GM12878 (cell line): ENCODE data around the gene DNAJA2. TPM values are rescaled to one million over a fixed set of nuclear protein-coding genes. Genes with fewer than 3 reads are reported as not detected.

ENCODE experiments used
- ATAC-seq: fragments of 200-7000 bp; cut with Tn5 transposase; 3 replicates; pipeline ENCODE4 v1.9.1; 2020; ENCODE audit warnings: mild to moderate bottlenecking, moderate library complexity
- BruUV-seq: library from RNA; stranded (reverse); fragments of 400-500 nt; replicated peaks from 2 replicates; lab custom pipeline; 2021; lab: Mats Ljungman, UMichigan
- CTCF ChIA-PET: fragments of 300-600 bp; sonication (Branson Sonifier 250); formaldehyde crosslinking; extraction: SDS; loops from one replicate; lab custom pipeline; 2021; ENCODE audit warnings: inconsistent platforms; lab: Yijun Ruan, JAX
- POLR2A ChIA-PET: fragments of 350-600 bp; formaldehyde crosslinking; extraction: SDS; loops from one replicate; lab custom pipeline; 2021; ENCODE audit warnings: inconsistent platforms; lab: Charles Lee
- RAD21 ChIA-PET: fragments of 300-600 bp; sonication (Branson Sonifier 250); formaldehyde crosslinking; loops from one replicate; lab custom pipeline; 2023; ENCODE audit warnings: antibody characterized with exemption; ENCODE audit not compliant: unreplicated experiment; lab: Charles Lee
- SMC1A ChIA-PET: fragments of 300-600 bp; sonication (Branson Sonifier 250); formaldehyde crosslinking; loops from one replicate; lab custom pipeline; 2023; ENCODE audit not compliant: unreplicated experiment, uncharacterized antibody; lab: Charles Lee
- DNase-seq: peaks from one replicate; pipeline ENCODE4 v3.0.0-alpha.2; 2011; ENCODE audit warnings: low read depth, low spot score
- FAIRE-seq: peaks from 3 replicates; lab custom pipeline; 2011; peaks lifted over from hg19 to GRCh38; lab: Jason Lieb, UNC
- H2AFZ ChIP-seq: 2 replicates; pipeline ENCODE4 v1.6.0; 2011; ENCODE audit warnings: low read depth, low read length, control low read depth; ENCODE audit not compliant: control insufficient read depth
- H3K27ac ChIP-seq: 2 replicates; pipeline ENCODE4 v1.5.1; 2011; ENCODE audit warnings: control low read depth; ENCODE audit not compliant: control insufficient read depth, insufficient read depth
- H3K27me3 ChIP-seq, 2 experiments: replicated peaks in 1 of 2; 2 replicates each; pipeline versions ENCODE4 v1.6.0 to v1.6.1; 2011; ENCODE audit warnings: low read length in 1 of 2; ENCODE audit not compliant: control insufficient read depth in 2 of 2, insufficient read depth in 2 of 2
- H3K36me3 ChIP-seq, 2 experiments: 2 replicates each; pipeline ENCODE4 v1.5.1; 2011; ENCODE audit warnings: low read length in 1 of 2; ENCODE audit not compliant: control insufficient read depth in 2 of 2, insufficient read depth in 2 of 2
- H3K4me1 ChIP-seq: 2 replicates; pipeline ENCODE4 v1.6.1; 2011; ENCODE audit warnings: mild to moderate bottlenecking, low read length, moderate library complexity, mixed read lengths; ENCODE audit not compliant: control insufficient read depth, insufficient read depth
- H3K4me2 ChIP-seq: 2 replicates; pipeline ENCODE4 v1.6.0; 2011; ENCODE audit warnings: control low read depth; ENCODE audit not compliant: control insufficient read depth, insufficient read depth
- H3K4me3 ChIP-seq: fragments of 200-600 bp; sonication (generic); 2 replicates; pipeline ENCODE4 v1.5.1; 2016
- H3K79me2 ChIP-seq: 2 replicates; pipeline ENCODE4 v1.6.0; 2011; ENCODE audit warnings: low read length; ENCODE audit not compliant: control insufficient read depth, insufficient read depth
- H3K9ac ChIP-seq: 2 replicates; pipeline ENCODE4 v1.8.0; 2011; ENCODE audit warnings: low read length, control low read depth, mixed read lengths; ENCODE audit not compliant: control insufficient read depth, insufficient read depth
- H3K9me3 ChIP-seq: replicated peaks from 3 replicates; pipeline ENCODE4 v1.5.1; 2011; ENCODE audit warnings: mild to moderate bottlenecking, low read length; ENCODE audit not compliant: control insufficient read depth, insufficient read depth
- H4K20me1 ChIP-seq: 2 replicates; pipeline ENCODE4 v1.6.0; 2011; ENCODE audit not compliant: control insufficient read depth, insufficient read depth
- ASH2L ChIP-seq: fragments of 300-600, 200-600 bp; sonication (generic); IDR thresholded peaks from 2 replicates; pipeline ENCODE4 v1.6.1; 2017; ENCODE audit warnings: low read depth, mild to moderate bottlenecking, borderline replicate concordance
- ATF2 ChIP-seq: IDR thresholded peaks from 2 replicates; pipeline ENCODE4 v1.6.1; 2012; ENCODE audit warnings: low read length, inconsistent platforms
- CBX5 ChIP-seq: sonication (generic); IDR thresholded peaks from 2 replicates; pipeline ENCODE4 v1.6.1; 2016; ENCODE audit warnings: low read depth, moderate library complexity, mild to moderate bottlenecking, inconsistent platforms
- CUX1 ChIP-seq: IDR thresholded peaks from 2 replicates; pipeline ENCODE4 v1.6.1; 2012; ENCODE audit warnings: improper control_type of control experiment, low read depth, low read length; ENCODE audit not compliant: insufficient replicate concordance
- FOS ChIP-seq: IDR thresholded peaks from 3 replicates; pipeline ENCODE4 v1.6.1; 2011; ENCODE audit warnings: borderline replicate concordance; ENCODE audit not compliant: insufficient read length; ENCODE audit errors: extremely low read depth
- NBN ChIP-seq: fragments of 450-650 bp; IDR thresholded peaks from 2 replicates; pipeline ENCODE4 v1.6.1; 2016
- RAD21 ChIP-seq: IDR thresholded peaks from 2 replicates; pipeline ENCODE4 v1.6.1; 2011; ENCODE audit warnings: mild to moderate bottlenecking, low read depth, low read length, moderate library complexity; ENCODE audit not compliant: insufficient read depth
- SMAD1 ChIP-seq: fragments of 450-650 bp; IDR thresholded peaks from 2 replicates; pipeline ENCODE4 v1.6.1; 2018; ENCODE audit warnings: mild to moderate bottlenecking, low read depth; ENCODE audit not compliant: partially characterized antibody
- SREBF1 ChIP-seq: IDR thresholded peaks from 2 replicates; pipeline ENCODE4 v1.6.1; 2012; ENCODE audit warnings: mild to moderate bottlenecking, low read length
- WGBS: methylation state at CpG from one replicate; pipeline ENCODE4 v1.1.6; 2016; ENCODE audit warnings: low lambda C conversion rate; ENCODE audit not compliant: insufficient replicate concordance, insufficient coverage; ENCODE audit errors: missing lambda C conversion rate; 5-methylcytosine and 5-hydroxymethylcytosine counted together
- in situ Hi-C: fragments of 300-500 bp; cut with MboI; formaldehyde crosslinking; loops from 9 replicates; pipeline ENCODE4 v1.14.3; 2018; ENCODE audit warnings: mixed read lengths
- intact Hi-C: fragments of 100-400 bp; cut with micrococcal nuclease; formaldehyde crosslinking; loops from one replicate; pipeline ENCODE4 v1.14.2; 2022; ENCODE audit not compliant: unreplicated experiment
- polyA plus RNA-seq, 11 experiments: library from polyadenylated mRNA; depleted of rRNA in 4 of 11; unstranded in 6 of 11; stranded (reverse) in 5 of 11; fragments of >200 nt; fragmentation: Nextera tagmentation in 4 of 11; fragmentation: Illumina TruSeq in 1 of 11; extraction: Ambion mirVana in 4 of 11; extraction: Trizol in 1 of 11; gene quantifications; 1 replicate in 1 of 11; 2 replicates in 10 of 11; pipeline versions ENCODE4 v1.2.1 to v1.2.3, GENCODE V29; 2011 to 2016; ENCODE audit warnings: inconsistent platforms in 2 of 11, missing spikeins in 2 of 11, low read depth in 1 of 11
- total RNA-seq, 4 experiments: library from RNA; depleted of rRNA in 3 of 4; stranded (reverse); fragments of >200 nt in 3 of 4; fragmentation: Illumina TruSeq in 1 of 4; extraction: Trizol in 1 of 4; gene quantifications; 2 replicates each; pipeline versions ENCODE4 v1.2.1 to v1.2.3, GENCODE V29; 2013 to 2021

Gene DNAJA2
- total and polyA plus RNA-seq, 10 of the 15 experiments (the other 5 are each of a cell fraction or from before 2014, with no cell fraction given) = 26.2 to 96.4 (median 58.1) TPM

- Histone ChIP-seq H3K4me3 (no peak overlapping the region), H3K4me2 (no peak overlapping the region), H2AFZ (no peak overlapping the region), H4K20me1 (no peaks in the 10 kb centered on the region), H3K27ac (no peak overlapping the region), H3K79me2 (no peaks in the 10 kb centered on the region), H3K9ac (no peak overlapping the region), H3K27me3 (no peaks in the 10 kb centered on the region), H3K36me3 (peaks cover 0 to 3% of the 10 kb centered on the region in 2 experiments; a peak in 2 of 4 replicates), H3K9me3 (no peaks in the 10 kb centered on the region), H3K4me1 (peaks cover 12% of the 10 kb centered on the region)
- no TSS peak for BruUV-seq
- ChIA-PET POLR2A (no interaction called here), RAD21 (interaction anchor here (1.1 kb wide), 1 partner anchor 70 kb away, joined by 3 read pairs; no protein-coding TSS in a partner anchor), SMC1A (interaction anchor here (1.5 kb wide), 1 partner anchor 69 kb away, joined by 5 read pairs; no protein-coding TSS in a partner anchor), CTCF (no interaction called here)
- 84% methylated on average over 19 of the region's 19 CpGs for WGBS
- ATAC-seq (no peak), FAIRE-seq (no peak), DNase-seq (no peak)
- in situ Hi-C loops = loop anchor here (5.0 kb wide), 1 partner anchor 66 kb away; no protein-coding TSS in a partner anchor
- intact Hi-C loops = no loop called here
- TF ChIP-seq SREBF1 (no peak), RAD21 (no peak), SMAD1 (no peak)
Measured at GRCh38 chr16:46923513-46924295, 49.8 kb downstream of the DNAJA2 start.

GRCh38 chr16:46922239-46922638 is 51.2 kb downstream of the DNAJA2 start:
- intact Hi-C loops (no loop called here), in situ Hi-C loops (loop anchor here (5.0 kb wide), 1 partner anchor 65 kb away; no protein-coding TSS in a partner anchor)
- Histone ChIP-seq H3K79me2 (no peaks in the 10 kb centered on the region), H3K4me1 (peaks cover 19% of the 10 kb centered on the region), H3K4me3 (no peak overlapping the region), H4K20me1 (no peaks in the 10 kb centered on the region), H3K9ac (no peak overlapping the region), H3K27ac (no peak overlapping the region), H3K36me3 (peaks cover 0 to 3% of the 10 kb centered on the region in 2 experiments; a peak in 2 of 4 replicates), H2AFZ (no peak overlapping the region), H3K4me2 (no peak overlapping the region), H3K9me3 (no peaks in the 10 kb centered on the region), H3K27me3 (no peaks in the 10 kb centered on the region)
- WGBS = 90% methylated on average over 9 of the region's 10 CpGs
- no TSS peak for BruUV-seq
- ChIA-PET RAD21 (no interaction called here), POLR2A (no interaction called here), CTCF (interaction anchor here (1.0 to 1.7 kb wide), 3 partner anchors 14 to 248 kb away, joined by 3 to 5 read pairs (median 3); no protein-coding TSS in a partner anchor), SMC1A (no interaction called here)
- ATAC-seq (no peak), DNase-seq (no peak), FAIRE-seq (no peak)
- TF ChIP-seq CUX1 (no peak), ASH2L (no peak), NBN (no peak), ATF2 (no peak), CBX5 (no peak), RAD21 (no peak), FOS (no peak)
